ENCODE data around the gene CLDN34.

- TF ChIP-seq TCF4 (CRISPR knock-in tag; IDR thresholded peaks at IDR 0.05; ENCODE audit: borderline replicate concordance): no peak
- TF ChIP-seq OSR1 (CRISPR knock-in tag; IDR thresholded peaks at IDR 0.05): no peak
Measured at GRCh38 chrX:9992061-9992460, 24.9 kb downstream of the CLDN34 start.

Measured in SK-N-SH treated with all-trans-retinoic acid at 6 μM for 48 hours (cell line).